Erythroblast (primary cell): ENCODE results near the gene SLC10A7.

Experiments
- GATA1 ChIP-seq: IDR thresholded peaks from 2 replicates; pipeline ENCODE4 v1.6.1; 2011; ENCODE audit warnings: low read depth, mild to moderate bottlenecking, control low read depth, low read length, moderate library complexity
- POLR2A ChIP-seq: IDR thresholded peaks from 2 replicates; pipeline ENCODE4 v1.6.1; 2011; ENCODE audit warnings: mild to moderate bottlenecking, low read length

DNA sequence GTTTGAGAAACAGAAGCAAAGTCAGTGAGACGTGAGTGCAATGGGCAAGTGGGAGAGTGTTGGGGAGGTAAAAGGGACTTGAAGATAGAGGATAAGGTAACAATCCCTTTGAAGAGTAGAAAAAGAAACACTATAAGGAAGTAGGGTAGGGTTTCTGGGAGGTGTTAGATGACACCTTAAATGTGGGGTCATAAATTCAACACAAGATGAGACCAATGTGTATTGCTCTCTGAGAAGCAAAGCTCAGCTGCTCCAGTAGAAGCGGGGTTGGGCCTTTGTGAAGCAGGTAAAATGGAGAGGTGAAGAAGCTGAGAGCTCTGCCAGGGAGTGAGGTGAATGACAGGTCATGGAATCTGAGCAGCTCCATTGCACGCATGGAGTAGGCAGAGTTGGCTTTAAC lies 222.1 kb downstream of the SLC10A7 start:
- TF ChIP-seq POLR2A, result no peak
- TF ChIP-seq GATA1, result no peak
